ENCODE data around the gene GALNT2.

GALNT2 gene

DNA sequence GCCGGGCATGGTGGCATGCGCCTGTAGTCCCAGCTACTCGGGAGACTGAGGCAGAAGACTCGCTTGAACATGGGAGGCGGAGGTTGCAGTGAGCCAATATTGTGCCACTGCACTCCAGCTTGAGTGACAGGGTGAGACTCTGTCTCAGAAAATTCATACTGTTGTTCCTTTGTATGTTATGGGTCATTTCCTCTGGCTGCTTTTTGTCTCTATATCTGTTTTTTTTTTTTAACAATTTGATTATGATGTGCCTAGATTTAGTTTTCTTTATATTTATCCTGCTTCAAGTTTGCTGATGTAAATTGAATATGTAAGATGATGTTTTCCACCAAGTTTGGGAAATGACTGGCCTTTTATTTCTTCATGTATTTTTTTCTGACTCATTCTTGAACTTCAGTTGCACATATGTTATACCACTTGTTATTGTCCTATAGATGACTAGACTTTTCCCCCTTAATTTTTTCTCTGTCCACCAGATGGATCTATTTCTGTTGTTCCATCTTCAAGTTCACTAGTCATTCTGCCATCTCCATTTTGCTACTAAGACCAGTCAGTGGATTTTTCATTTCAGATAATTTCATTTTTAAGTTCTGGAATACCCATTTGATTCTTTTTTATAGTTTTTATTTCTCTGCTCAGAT, 173.5 kb downstream of the GALNT2 start:
- H3K4me1 Mint-ChIP-seq: peaks cover 13% of the 10 kb centered on the region
- no peak for DNase-seq (ENCODE audit: low spot score in 2 of 2)
- ATAC-seq (replicated peaks; ENCODE audit: extremely low read depth, poor library complexity, severe bottlenecking): no peak
- H3K27ac Mint-ChIP-seq (ENCODE audit: low read depth): peak overlapping the region; percentile 23
- H3K36me3 Mint-ChIP-seq (ENCODE audit: insufficient read depth): peaks cover 11% of the 10 kb centered on the region
- H3K9me3 Mint-ChIP-seq: no peaks in the 10 kb centered on the region
- no peak overlapping the region for H3K4me3 Mint-ChIP-seq
- no peaks in the 10 kb centered on the region for H3K27me3 Mint-ChIP-seq

DNA sequence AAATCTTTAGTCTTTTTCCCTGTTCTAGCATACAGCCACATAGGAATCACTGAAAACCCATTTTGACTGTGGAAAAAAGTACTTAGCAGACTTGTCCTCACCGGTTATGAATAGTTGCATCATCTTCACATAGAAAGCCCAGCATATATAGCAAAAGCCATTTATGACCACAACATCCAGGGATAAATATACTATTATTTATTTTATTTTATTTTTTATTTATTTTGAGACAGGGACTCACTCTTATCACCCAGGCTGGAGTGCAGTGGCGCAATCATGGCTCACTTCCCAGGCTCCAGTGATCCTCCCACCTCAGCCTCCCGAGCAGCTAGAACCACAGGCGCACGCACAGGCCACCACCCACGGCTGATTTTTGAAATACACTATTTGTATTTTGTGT, 175.3 kb downstream of the GALNT2 start:
- peaks cover 21% of the 10 kb centered on the region for H3K36me3 Mint-ChIP-seq (ENCODE audit: insufficient read depth)
- H3K9me3 Mint-ChIP-seq: no peaks in the 10 kb centered on the region
- peaks cover 13% of the 10 kb centered on the region for H3K4me1 Mint-ChIP-seq
- H3K27ac Mint-ChIP-seq (ENCODE audit: low read depth): no peak overlapping the region
- DNase-seq (ENCODE audit: low spot score in 2 of 2) (no peak), ATAC-seq (replicated peaks; ENCODE audit: extremely low read depth, poor library complexity, severe bottlenecking) (no peak)
- no peaks in the 10 kb centered on the region for H3K27me3 Mint-ChIP-seq
- H3K4me3 Mint-ChIP-seq: no peak overlapping the region

DNA sequence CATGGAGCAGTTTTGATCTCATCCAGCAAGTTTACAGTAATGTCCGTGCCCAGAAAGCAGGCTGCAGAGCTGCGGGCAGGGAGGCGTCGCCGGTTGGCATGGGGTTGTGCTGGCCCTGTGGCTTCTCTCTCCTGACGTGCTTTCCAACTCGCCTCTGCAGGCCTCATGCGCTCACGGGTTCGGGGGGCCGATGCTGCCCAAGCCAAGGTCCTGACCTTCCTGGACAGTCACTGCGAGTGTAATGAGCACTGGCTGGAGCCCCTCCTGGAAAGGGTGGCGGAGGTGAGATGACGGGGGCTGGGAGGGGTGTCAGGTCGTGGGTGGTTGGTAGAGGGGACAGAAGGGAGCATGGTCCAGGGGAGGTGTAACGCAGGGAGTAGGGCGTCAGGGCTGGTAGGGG, 176.1 kb downstream of the GALNT2 start:
- ATAC-seq (replicated peaks; ENCODE audit: extremely low read depth, poor library complexity, severe bottlenecking) (no peak), DNase-seq (ENCODE audit: low spot score in 2 of 2) (no peak)
- no peaks in the 10 kb centered on the region for H3K27me3 Mint-ChIP-seq
- H3K27ac Mint-ChIP-seq (ENCODE audit: low read depth): no peak overlapping the region
- peaks cover 21% of the 10 kb centered on the region for H3K36me3 Mint-ChIP-seq (ENCODE audit: insufficient read depth)
- H3K4me3 Mint-ChIP-seq: no peak overlapping the region
- H3K4me1 Mint-ChIP-seq: peaks cover 13% of the 10 kb centered on the region
- no peaks in the 10 kb centered on the region for H3K9me3 Mint-ChIP-seq

DNA sequence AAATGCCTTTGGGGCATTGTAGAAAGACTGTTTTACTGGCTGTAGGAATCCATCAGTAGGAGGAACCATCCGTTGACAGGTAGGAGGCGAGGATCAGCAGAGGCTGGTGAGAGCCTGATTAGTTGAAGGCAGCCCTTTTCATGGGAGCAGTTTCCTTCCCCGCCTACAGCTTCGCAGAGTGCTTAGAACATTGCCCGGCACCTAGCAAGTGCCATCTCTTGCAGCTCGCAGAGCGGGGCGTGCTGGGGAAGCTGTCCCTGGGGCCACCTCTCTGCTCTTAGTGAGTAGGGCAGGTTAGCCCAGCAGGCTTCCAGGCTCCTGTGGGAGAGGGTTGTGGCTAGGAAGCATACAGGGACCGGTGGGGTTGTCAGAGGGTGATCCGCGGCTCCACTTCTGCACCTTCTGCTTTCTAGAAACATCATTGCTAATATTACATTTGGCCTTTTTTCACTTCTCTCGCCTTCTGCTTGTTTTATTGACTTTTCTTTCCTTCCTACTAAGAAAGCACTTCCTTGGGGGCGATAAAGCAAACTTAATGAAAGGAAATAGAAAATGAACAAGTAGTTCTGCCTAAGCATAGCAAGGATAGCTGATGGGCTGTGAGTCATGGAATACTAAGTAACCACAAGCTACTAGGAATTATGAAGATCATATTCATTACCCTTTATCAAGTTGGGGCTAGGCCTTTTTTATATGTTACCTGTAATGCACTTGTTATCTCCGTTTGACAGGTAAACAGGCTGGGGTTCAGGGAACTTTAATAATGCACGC, 176.7 kb downstream of the GALNT2 start:
- DNase-seq (ENCODE audit: low spot score in 2 of 2): no peak
- no peak for ATAC-seq (replicated peaks; ENCODE audit: extremely low read depth, poor library complexity, severe bottlenecking)
- Mint-ChIP-seq H3K27me3 (no peaks in the 10 kb centered on the region), H3K4me3 (no peak overlapping the region), H3K9me3 (no peaks in the 10 kb centered on the region), H3K4me1 (peaks cover 13% of the 10 kb centered on the region), H3K36me3 (ENCODE audit: insufficient read depth) (peaks cover 24% of the 10 kb centered on the region), H3K27ac (ENCODE audit: low read depth) (no peak overlapping the region)

DNA sequence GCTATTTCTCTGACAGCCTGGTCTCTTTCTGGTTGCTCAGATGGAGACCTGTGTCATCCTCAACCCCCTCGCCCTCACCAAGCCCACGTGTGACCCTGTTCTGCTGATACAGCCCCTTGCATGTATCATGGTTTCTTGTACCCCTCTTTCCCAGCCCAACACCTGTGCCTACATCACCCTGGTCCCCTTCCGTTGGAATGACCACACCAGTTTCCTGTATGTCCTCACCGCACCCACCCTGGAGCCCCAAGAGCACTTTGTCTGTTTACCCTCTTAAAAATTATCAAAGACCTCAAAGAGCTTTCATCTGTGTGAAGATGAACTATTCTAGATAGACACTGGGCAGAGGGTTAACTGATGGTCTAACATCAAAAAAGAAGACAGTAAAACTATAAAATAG, 179.5 kb downstream of the GALNT2 start:
- H3K4me1 Mint-ChIP-seq: no peaks in the 10 kb centered on the region
- no peaks in the 10 kb centered on the region for H3K9me3 Mint-ChIP-seq
- no peak overlapping the region for H3K27ac Mint-ChIP-seq (ENCODE audit: low read depth)
- H3K4me3 Mint-ChIP-seq: no peak overlapping the region
- DNase-seq (ENCODE audit: low spot score in 2 of 2) (no peak), ATAC-seq (replicated peaks; ENCODE audit: extremely low read depth, poor library complexity, severe bottlenecking) (no peak)
- H3K36me3 Mint-ChIP-seq (ENCODE audit: insufficient read depth): peaks cover 26% of the 10 kb centered on the region
- H3K27me3 Mint-ChIP-seq: no peaks in the 10 kb centered on the region

DNA sequence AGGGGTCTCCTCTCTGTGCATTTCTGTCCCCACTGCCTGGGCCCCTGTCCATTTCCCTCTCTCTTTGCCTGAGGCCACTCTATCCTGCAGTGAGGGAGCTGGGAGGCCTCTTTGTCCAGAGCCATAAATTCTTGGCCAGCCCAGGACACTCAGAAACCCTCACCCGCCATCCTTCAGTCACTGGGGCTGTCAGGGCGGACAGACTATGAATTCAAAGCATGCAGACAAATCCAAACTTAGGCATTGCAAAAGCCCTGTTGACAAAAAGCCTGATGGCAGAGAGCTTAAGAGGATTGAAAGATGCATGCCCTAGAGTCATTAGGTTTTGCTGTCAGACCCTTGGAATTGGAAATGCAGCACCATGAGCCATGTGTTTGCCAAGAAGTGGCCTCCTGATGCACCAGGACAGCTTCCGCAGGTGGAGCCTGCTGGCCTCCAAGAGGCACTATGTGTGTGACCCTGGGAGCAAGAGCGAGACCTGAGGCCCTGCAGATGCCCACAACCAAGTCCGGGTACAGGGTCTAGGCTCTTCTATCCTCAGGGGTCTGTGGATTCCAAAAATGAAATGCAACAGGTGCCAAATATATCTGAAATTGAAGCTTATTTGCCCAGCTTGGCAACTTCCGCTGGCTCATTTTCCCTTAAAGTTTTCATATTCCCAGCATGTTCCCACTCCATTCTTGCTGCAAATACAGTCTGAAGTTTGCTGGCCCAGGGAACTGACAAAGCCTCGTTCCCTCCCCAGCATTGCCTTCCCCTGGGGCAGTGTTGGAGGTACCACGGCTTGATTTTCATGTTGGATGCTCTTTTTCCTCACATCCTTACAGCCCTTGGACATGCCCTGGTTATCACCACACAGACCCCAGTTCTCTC, 181.2 kb downstream of the GALNT2 start:
- Mint-ChIP-seq H3K27me3 (no peaks in the 10 kb centered on the region), H3K4me1 (no peaks in the 10 kb centered on the region), H3K4me3 (no peak overlapping the region), H3K9me3 (no peaks in the 10 kb centered on the region), H3K27ac (ENCODE audit: low read depth) (peak overlapping the region; percentile 63), H3K36me3 (ENCODE audit: insufficient read depth) (peaks cover 27% of the 10 kb centered on the region)
- DNase-seq (ENCODE audit: low spot score in 2 of 2) (no peak), ATAC-seq (replicated peaks; ENCODE audit: extremely low read depth, poor library complexity, severe bottlenecking) (no peak)

DNA sequence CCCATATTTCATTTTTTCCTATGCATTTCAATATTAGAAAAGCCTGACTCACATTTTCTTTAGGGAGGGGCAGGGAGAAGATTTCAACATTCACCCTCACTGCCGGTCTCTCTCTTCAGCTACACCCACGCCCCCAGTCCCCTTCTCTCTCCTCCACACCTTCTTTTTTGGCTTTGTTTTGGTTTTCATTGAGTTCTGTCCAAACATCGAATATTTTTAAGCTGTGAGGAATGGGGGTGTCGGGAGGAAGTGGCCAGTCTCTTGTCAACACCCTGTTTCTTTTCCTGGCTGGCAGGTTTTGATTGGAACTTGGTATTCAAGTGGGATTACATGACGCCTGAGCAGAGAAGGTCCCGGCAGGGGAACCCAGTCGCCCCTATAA, 181.8 kb downstream of the GALNT2 start:
- DNase-seq (ENCODE audit: low spot score in 2 of 2): no peak
- peaks cover 29% of the 10 kb centered on the region for H3K36me3 Mint-ChIP-seq (ENCODE audit: insufficient read depth)
- H3K27ac Mint-ChIP-seq (ENCODE audit: low read depth): peak overlapping the region; percentile 63
- no peak overlapping the region for H3K4me3 Mint-ChIP-seq
- H3K9me3 Mint-ChIP-seq: no peaks in the 10 kb centered on the region
- no peaks in the 10 kb centered on the region for H3K4me1 Mint-ChIP-seq
- no peak for ATAC-seq (replicated peaks; ENCODE audit: extremely low read depth, poor library complexity, severe bottlenecking)
- H3K27me3 Mint-ChIP-seq: no peaks in the 10 kb centered on the region

DNA sequence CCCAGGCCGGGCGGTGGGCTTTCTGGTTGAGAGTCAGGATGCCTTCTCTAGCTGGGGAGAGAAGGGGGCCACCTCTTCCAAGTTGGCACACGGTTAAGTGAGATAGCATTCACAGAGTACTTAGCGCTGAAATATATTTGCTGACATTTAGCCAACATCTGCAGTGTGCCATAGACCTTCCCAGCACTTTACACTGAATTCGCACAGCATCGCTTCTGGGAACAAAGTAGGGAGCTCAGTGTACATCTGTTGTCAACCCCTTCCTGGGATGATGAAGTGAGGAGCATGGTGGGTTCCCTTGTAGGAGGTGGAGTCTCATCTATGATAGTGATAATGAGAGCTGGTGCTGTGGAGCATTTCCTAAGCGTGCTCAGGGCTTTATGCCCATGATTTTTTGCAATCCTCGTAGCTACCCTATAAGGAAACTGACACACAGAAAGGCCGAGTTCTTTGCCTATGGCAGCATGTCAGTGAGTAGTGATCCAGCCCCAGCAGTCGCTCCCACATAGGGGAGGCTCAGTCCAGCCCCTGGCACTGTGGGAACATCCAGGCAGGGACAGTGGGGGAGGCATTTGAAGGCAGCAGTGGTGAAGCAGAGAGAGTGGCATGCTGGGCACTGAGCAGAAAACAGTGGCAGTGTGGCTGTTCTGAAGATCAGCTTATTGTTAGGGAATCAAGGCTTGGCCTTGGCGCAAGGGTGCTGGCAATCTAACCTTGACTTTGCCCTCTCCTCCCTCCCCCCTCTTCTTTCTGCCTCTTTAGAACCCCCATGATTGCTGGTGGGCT, 182.8 kb downstream of the GALNT2 start:
- Mint-ChIP-seq H3K4me1 (no peaks in the 10 kb centered on the region), H3K36me3 (ENCODE audit: insufficient read depth) (peaks cover 30% of the 10 kb centered on the region)

DNA sequence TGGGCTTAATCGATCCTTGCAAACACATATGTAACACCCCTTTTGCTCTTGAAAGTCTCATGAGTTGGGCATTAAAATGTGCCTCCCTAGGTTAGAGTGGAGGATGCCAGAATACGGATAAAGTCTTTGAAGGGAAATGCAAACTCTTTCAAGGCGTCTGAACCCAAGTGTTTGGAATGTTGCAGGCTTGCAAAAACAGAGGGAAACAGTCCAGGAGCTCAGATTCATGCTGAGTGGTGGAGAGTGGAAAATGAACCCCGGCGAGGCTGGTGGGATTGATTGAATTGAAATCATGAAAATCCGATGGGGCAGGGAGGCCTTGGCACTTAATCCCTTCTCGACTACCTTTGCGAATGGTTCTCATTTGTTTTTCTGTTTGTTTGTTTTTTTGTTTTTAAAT, 183.6 kb downstream of the GALNT2 start:
- H3K27me3 Mint-ChIP-seq: no peaks in the 10 kb centered on the region
- no peaks in the 10 kb centered on the region for H3K4me1 Mint-ChIP-seq
- H3K9me3 Mint-ChIP-seq: no peaks in the 10 kb centered on the region
- ATAC-seq (replicated peaks; ENCODE audit: extremely low read depth, poor library complexity, severe bottlenecking): no peak
- peaks cover 26% of the 10 kb centered on the region for H3K36me3 Mint-ChIP-seq (ENCODE audit: insufficient read depth)
- H3K27ac Mint-ChIP-seq (ENCODE audit: low read depth): no peak overlapping the region
- no peak for DNase-seq (ENCODE audit: low spot score in 2 of 2)
- no peak overlapping the region for H3K4me3 Mint-ChIP-seq

More for the DNA sequence above, 182.8 kb downstream of the GALNT2 start:
- Mint-ChIP-seq H3K9me3 (no peaks in the 10 kb centered on the region), H3K27me3 (no peaks in the 10 kb centered on the region), H3K27ac (ENCODE audit: low read depth) (no peak overlapping the region), H3K4me3 (no peak overlapping the region)
- ATAC-seq (replicated peaks; ENCODE audit: extremely low read depth, poor library complexity, severe bottlenecking): no peak
- peak in 1 of 2 donors; percentile 3 for DNase-seq (ENCODE audit: low spot score in 2 of 2)

DNA sequence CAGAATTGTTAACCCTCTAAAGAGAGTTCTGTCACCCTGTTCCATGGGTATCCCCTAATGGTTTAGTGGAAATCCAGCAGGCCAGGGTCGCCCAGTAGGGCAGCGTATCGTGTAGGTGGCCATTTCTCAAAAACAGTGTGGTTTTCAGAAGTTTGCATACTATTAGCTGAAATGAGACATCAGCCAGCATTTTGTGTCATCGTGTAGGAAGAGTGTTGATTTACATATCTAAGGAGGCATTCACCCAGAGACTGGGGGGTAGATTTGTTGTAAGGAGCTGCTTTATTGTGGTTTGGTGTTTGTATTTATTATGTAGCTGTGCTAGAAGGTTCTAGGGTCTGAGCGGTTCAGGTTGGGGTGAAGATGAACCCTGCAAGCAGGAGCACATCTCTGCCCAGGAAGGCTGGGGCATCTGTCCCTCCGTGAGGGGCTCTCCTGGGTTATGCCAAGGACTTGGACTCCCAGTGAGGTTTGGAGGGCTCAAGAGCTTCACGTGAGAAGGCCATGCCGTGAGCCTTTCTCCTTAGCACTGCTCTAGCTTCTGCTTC, 184.7 kb downstream of the GALNT2 start:
- no peaks in the 10 kb centered on the region for H3K9me3 Mint-ChIP-seq
- no peaks in the 10 kb centered on the region for H3K4me1 Mint-ChIP-seq
- no peaks in the 10 kb centered on the region for H3K27me3 Mint-ChIP-seq
- H3K36me3 Mint-ChIP-seq (ENCODE audit: insufficient read depth): peaks cover 25% of the 10 kb centered on the region
- H3K27ac Mint-ChIP-seq (ENCODE audit: low read depth): no peak overlapping the region
- no peak for ATAC-seq (replicated peaks; ENCODE audit: extremely low read depth, poor library complexity, severe bottlenecking)
- peak in 1 of 2 donors; percentile 11 for DNase-seq (ENCODE audit: low spot score in 2 of 2)
- no peak overlapping the region for H3K4me3 Mint-ChIP-seq

DNA sequence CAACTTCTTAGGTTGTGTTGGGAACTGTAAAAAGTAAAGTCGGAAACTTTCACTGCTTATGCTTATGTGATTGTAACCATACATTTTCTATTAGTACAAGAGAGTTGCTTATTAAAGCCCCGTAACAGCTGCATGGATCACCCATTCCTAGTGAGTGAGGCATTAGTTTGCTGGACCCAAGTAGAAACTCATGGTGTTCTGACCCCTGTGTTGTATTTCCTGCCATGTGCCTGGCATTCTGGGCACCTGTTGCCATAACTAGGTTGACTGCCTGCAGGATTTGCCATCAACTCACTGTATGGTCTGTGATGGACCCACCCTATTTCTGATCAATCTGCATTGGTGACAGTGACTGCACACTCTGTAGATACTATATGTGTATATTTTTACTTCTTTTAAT, 186.1 kb downstream of the GALNT2 start:
- Mint-ChIP-seq H3K4me3 (no peak overlapping the region), H3K9me3 (no peaks in the 10 kb centered on the region)
- ATAC-seq (replicated peaks; ENCODE audit: extremely low read depth, poor library complexity, severe bottlenecking): no peak

DNA sequence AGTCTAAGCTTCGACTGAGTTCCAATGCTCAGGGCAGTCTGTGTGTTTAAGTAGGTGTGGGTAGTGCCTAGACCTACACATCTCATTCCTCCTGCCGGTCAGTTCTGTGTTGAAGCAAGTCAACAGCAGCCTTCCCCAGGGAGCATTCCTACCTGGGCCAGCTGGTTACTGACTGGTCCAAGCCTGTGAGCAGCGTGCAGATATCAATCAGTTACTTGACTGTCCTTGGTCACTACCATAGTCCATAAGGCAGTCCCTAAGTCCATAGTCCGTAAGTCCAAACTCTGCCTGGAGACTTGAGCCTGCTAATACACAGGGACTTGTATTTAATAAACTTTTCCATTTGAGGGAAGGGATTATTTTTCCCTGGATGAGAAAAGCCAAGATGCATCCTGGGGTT, 187.2 kb downstream of the GALNT2 start:
- H3K27me3 Mint-ChIP-seq: no peaks in the 10 kb centered on the region
- ATAC-seq (replicated peaks; ENCODE audit: extremely low read depth, poor library complexity, severe bottlenecking) (no peak), DNase-seq (ENCODE audit: low spot score in 2 of 2) (no peak)
- H3K27ac Mint-ChIP-seq (ENCODE audit: low read depth): no peak overlapping the region
- no peaks in the 10 kb centered on the region for H3K4me1 Mint-ChIP-seq
- H3K36me3 Mint-ChIP-seq (ENCODE audit: insufficient read depth): peaks cover 16% of the 10 kb centered on the region
- no peaks in the 10 kb centered on the region for H3K9me3 Mint-ChIP-seq
- no peak overlapping the region for H3K4me3 Mint-ChIP-seq

More for the DNA sequence above, 186.1 kb downstream of the GALNT2 start:
- no peak overlapping the region for H3K27ac Mint-ChIP-seq (ENCODE audit: low read depth)
- H3K36me3 Mint-ChIP-seq (ENCODE audit: insufficient read depth): peaks cover 22% of the 10 kb centered on the region
- H3K27me3 Mint-ChIP-seq: no peaks in the 10 kb centered on the region
- DNase-seq (ENCODE audit: low spot score in 2 of 2): no peak
- H3K4me1 Mint-ChIP-seq: no peaks in the 10 kb centered on the region

Measured in central memory CD8-positive, alpha-beta T cell (primary cell).